GM21737 (cell line): Measurements from ENCODE around the gene IL17REL.

Source experiments
- ATAC-seq: cut with Tn5 transposase; IDR thresholded peaks from one replicate; pipeline ENCODE4 v1.9.1; 2021; ENCODE audit warnings: mild to moderate bottlenecking, moderate library complexity; ENCODE audit not compliant: unreplicated experiment

The IL17REL gene

DNA sequence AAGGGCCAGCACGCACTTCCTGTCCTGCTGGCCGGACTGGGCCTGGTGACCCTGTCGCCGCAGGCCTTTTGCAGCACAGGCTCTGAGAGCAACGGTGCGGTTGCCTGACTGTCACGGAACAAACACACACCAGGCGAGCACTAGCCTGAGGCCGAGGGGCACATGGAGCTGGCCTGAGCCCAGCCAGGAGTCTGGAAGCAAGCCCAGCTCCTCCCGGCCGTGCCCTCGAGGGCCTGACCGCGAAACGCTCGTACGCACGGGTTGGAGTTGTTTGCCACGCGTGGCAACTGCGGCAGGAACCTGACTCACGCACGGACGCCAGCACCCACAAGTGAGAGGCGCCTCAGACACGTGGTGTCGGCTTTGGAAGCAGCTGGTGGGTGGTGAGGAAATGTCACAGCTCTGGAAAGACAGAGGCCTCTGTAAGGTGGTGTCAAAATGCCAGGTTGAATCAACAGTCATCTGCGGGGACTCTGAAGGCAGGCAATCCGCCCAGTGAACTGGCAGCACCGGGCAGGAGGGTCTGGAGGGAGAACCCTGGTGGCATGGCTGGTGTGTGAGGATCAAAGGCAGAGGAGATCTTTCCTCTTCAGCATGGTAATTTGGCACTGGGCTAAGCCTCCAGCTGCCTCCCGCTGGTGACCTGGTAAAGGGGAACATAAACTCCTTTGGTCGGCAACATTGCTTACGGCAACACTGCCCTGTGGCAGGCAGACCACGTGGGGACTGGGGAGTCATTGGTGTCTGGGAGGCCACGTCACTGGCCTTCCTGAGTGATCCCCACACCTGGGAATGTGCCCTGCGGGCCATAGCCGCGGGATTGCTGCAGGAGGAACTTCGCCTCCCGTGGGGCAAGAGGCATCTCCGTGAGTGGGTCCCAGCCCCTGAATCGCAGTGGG, 15.3 kb upstream of the IL17REL start:
- no peak for ATAC-seq

DNA sequence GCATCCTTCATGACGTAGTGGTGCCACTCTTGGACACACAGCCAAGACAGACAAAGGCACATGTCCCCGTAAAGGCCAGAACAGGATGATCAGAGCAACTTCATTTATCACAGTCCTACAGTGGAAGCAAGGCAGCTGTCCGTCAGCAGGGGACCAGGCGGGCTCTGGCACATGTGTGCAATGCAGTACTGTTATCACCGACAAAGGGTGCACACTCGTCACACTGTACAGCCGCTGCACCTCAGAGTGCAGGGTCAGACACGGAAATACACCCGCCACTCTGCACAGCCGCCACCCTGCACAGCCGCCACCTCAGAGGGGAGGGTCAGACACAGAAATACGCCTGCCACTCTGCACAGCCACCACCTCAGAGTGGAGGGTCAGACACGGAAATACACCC, 13.4 kb upstream of the IL17REL start:
- no peak for ATAC-seq

DNA sequence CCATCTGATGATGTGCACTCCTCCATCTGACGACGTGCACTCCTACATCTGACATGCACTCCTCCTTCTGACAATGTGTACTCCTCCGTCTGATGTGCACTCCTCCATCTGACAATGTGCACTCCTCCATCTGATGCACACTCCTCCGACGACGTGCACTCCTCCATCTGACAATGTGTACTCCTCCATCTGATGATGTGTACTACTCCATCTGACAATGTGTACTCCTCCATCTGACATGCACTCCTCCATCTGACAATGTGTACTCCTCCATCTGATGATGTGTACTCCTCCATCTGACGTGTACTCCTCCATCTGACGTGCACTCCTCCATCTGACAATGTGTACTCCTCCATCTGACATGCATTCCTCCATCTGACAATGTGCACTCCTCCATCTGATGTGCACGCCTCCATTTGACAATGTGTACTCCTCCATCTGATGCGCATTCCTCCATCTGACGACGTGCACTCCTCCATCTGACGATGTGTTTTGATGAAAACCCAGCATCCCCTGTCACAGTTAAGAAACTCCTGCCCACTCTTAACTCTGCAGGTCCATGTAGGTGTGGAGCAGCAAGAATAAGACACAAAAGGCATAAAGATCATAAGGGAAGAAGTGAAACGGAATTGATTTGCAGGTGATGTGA, 9.7 kb upstream of the IL17REL start:
- ATAC-seq = no peak

DNA sequence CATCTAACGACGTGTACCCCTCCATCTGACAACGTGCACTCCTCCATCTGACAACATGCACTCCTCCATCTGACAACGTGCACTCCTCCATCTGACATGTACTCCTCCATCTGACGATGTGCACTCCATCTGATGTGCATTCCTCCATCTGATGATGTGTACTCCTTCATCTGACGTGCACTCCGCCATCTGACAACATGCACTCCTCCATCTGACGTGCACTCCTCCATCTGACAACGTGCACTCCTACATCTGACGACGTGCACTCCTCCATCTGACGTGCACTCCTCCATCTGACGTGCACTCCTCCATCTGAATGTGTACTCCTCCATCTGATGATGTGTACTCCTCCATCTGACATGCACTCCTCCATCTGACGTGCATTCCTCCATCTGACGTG, 8.0 kb upstream of the IL17REL start:
- ATAC-seq = no peak

DNA sequence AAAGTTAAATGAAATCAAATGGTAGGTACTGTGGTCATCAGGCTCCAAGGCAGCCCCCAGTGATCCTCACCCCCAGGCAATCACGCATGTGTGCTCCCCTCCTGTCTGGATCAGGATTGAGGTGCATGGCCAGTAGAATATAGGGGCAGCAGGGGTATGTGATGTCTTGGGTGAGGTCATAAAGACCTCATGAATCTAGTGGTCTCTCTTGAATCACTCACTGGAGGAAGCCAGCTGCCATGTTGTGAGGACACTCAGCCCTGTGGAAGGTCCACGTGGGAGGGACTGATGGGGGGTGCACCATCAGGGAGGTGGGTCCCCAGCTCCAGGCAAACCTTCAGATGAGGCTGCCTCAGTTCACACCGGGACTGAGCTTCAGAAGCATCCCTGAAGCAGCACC, 6.8 kb upstream of the IL17REL start:
- no peak for ATAC-seq

DNA sequence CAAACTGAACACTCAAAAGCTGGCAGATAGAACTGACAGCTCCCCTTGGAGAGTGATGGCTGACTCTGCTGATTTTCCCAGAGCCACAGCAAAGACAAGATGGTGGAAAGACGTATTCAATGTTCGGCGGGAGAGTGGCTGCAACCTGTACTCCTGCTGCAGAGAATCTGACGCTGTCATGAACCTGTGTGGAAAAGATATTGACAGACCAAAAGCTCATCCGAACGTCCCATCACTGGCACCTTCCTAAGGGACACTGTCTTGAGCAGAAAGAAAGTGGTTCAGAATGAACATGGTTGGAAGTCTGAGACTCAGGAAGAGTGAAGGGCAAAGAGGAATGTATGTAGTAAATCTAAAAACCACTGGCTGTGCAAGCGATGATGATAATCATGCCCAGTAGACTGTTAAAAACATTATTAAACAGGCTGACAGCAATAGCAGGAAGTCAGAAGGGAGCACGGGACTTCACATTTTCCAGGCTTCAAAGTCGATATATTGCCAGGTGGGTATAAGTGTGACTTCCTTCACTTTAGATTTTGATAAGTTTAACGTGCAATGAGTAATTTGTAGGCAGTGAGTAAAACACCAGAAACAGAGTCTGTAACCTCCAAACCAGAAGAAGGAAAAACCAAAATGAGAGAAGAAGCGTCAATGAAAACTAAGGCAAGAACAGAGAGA, 6.2 kb upstream of the IL17REL start:
- ATAC-seq = no peak

DNA sequence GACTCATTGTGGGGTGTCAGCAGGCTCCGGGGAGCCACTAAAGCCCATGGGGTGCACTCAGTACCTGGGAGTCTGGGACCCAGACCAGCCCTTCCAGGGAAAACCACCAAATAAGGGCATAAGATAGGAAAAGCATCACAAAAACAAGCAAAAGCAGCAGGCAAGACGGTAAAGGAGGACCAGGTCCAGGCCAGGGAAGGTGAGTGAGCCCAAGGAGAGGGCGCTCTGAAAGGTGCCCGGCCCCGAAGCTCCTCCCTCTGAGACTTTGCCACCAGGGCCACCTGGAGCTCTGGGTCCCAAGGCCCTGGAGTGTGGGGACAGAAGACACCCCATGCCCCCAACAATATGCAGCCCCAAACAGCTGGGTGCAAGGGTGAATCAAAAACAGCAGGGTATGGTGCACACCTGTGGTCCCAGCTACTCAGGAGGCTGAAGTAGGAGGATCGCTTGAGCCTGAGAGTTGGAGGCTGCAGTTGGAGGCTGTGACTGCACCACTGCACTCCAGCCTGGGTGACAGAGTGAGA, 5.2 kb upstream of the IL17REL start:
- ATAC-seq = no peak

DNA sequence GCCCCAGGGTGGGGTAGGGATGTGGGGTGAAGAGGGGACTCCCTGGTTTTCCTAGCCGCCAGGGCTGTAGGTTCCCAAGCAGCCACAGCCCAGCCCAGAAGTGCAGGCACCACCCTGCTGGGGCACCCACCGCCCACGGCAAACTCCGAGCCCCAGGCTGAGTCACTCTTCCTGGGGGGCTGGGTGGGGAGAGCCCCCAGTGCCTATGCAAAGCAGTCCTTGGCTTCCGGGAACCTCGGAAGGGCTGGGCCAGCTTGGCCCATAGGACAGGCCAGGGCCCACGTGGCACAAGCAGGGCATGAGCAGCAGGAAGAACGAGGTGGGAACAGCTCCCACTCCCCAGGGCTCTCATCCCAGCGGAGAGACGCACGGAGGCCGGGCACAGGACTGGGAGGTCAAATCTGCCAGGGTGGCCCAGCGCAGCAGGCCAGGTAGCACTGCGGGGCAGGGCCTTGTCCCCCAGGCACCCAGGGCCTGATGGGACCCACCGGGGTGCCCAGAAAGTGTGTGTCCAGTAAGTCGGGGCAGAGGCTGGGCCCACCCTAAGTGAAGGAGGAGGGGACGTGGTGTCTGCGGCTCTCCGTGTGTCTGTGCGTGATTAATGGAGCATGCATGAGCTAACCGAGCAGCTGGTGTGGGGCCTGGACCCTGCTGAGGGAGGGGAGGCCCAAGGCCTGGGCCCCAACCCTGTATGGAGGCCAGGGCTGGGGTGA, 4.6 kb upstream of the IL17REL start:
- no peak for ATAC-seq

DNA sequence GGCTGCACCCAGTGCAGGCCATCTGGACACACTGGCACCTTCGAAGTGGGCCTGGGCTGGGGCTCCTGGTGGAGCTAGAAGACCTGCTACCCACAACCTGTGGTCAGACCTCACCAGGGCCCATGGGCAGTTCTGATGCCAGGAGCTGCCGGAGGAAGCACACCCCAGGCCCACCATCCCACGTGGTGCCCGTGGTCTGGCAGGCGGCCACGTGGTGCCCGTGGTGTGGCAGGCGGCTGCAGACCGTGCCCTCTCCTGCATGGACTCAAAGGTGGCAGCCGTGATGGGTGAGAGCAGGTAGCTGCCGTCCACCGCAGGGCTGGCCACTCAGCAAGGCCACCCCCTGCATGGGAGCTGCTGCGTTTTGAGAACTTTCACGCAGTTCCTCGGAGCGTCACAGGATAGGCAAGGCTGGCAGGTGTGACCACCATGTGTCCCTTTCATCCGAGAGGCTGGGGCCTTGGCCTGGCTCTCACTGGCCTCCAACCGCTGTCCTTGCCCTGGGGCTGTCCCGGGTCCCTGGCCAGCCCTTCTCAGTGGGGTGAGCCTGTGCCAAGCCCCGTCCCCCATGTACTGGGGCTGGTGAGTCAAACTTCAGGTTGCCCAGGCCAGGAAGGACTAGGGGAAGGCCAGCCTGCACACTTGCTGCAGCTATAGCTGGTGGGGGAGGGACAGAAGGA, 3.9 kb upstream of the IL17REL start:
- ATAC-seq = no peak

DNA sequence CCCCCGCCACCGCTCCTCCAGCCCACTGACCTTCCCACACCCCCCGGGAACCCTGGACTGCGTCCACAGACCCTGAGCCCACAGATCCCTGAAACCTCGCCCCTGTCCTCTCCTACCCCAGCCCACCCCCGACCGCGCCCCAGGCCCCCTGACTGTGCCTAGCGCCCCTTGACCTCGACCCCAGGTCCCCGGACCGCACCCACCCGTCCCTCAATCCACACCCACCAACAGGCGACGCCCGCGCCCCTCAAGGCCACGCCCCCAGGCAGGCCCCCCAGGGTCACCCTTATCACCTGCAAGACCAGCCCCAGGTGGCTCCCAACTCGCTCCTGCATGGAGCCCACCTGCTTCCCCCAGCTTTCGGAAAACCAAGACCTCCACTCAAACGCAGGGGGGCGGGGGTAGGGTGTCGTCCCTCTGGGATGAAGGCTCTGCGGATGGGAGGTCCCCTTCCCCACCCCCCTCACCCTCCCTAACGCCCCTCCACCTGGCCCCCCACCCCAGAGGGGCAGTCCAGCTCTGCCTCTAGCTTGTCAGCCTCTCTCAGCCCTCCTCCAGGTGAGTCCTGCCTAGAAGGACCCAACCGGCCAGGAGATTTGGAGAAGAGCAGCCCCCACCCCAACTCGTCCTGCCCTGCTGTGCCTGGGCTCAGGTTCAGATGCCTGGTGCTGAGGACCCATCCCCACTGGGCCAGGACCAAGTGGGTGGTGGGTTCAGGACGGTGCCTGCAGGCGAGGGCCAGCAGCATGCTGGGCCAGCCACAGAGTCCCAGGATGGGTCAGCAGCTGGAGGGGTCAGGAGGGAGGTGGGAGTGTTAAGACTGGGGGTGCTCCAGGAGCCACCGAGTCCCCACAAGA, 3.1 kb upstream of the IL17REL start:
- no peak for ATAC-seq

DNA sequence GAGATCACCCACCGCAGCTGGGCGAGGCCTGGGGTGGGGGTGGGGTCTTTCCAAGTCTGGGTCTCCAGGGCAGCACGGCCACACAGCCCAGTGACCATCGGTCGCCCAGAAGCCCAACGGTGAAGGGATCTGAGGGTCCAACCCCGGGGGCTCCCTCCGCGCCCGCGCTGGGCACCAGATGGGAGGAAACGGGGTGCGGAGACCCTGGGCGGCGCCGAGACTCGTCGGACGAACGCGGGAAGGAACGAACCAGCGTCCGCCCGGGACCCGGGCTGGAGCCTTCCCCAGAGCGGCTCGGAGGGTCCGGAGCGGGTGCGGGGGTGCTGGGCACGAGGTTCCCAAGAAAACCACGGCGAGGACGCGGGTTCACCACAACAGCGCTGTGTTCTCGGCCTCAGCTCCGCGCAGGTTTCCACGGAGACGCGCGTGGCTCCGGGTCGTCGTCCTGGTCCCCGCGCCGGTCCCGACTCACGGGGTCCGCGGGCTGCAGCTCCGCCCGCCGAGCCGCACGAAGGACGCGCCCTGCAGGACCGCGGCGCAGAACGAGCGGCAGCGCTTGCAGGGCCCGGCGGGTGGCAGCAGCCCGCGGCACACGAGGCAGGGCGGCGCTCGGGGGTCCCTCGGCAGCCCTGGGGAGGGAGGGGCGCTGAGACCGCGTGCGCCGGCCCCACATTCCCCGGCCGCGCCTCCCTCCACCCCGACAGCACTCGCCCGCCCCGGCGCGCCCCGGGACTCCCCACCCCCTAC, 2.3 kb upstream of the IL17REL start:
- ATAC-seq = no peak

DNA sequence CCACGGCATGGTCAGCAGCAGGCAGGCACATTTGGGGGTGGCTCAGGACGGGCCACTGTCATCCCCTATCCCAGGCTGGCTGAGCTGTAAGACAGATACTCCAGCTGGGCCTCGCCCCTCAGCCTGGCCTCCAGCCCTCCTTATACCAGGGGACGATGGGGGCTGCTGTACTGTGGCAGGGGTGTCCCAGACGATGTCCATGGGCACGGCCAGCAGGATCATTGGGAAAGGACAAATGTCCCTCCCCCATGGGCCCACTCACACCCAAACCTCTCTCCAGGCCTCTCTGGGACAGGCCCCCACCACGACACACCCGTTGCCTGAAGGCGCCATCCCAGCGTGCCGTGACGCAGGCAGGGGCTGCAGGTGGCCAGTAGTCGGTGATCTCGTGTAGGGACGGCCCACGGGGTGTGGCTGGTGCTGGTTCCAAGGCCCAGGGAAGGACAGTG, 1.5 kb upstream of the IL17REL start:
- no peak for ATAC-seq

DNA sequence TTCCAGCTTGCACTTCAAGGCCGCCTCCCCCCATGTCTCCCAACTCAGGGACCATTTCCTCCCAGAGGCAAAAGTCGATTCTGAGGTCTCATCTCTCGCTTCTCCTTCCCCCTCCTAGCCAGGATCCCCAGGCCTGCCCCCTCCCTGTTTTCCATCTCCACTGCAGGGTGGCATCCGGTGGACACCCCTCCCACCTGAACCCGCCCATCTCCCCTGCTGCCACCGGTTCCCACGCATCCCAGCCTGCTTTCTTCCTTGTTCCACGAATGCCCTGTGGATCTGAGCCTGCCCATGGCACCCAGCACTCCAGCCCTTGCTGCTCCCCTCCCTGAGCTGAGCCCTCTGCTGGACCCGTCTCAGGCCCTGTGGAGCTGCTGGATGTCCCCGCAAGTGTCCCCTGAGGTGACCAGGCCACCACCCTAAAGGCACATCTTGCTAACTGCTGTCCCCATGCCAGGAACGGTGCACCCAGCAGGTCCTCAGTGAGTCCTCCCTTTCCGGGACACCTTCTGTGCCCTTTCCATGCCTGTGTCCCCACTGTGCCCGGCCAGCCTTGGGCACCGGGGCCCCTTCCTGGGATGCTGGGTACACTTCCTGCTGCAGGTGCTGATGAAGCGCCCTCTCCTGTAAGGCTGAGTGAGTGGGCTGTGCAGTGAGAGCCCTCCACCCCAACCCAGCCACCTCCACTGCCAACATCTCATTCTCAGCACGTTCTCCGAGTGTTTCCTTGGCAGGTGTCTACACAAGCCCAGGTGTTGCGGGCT, 936 bp downstream of the IL17REL start:
- ATAC-seq = no peak

DNA sequence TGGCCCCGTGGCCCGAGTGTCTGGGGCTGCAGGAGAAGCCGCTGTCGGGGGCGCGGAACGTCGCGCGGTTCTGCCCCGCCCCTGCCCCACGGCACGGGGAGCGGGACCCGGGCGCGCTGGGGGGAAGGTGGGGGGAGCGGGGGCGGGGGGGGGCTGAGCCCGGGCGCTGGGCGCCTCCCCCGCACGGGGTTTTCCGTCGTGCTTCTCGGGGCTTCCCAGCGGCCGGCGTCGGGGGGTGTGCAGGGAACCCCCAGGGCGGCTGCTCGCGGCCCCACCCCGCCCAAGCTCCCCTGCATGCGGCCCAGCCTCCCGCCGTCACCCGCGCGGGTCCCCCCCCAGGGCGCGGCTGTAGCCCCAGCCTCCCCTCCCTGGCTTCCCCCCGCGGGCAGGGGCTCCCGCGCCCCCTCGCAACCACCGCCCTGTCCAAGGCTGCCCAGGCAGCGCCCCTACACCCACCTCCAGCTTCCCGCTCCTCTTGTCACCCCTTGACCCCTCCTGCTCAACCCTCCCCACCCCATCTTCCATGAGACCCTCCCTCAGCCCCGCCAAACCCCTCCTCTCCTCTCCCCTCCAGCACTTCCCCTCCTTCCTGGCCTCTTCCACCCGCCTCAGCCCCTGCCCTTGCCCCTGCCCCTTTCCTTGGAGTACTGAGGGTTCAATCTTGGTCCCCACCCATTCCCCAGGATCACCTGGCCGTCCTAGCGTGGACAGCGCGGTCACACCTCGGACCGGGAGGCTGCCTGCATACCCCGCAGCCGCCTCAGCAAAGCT, 1.7 kb downstream of the IL17REL start:
- no peak for ATAC-seq

DNA sequence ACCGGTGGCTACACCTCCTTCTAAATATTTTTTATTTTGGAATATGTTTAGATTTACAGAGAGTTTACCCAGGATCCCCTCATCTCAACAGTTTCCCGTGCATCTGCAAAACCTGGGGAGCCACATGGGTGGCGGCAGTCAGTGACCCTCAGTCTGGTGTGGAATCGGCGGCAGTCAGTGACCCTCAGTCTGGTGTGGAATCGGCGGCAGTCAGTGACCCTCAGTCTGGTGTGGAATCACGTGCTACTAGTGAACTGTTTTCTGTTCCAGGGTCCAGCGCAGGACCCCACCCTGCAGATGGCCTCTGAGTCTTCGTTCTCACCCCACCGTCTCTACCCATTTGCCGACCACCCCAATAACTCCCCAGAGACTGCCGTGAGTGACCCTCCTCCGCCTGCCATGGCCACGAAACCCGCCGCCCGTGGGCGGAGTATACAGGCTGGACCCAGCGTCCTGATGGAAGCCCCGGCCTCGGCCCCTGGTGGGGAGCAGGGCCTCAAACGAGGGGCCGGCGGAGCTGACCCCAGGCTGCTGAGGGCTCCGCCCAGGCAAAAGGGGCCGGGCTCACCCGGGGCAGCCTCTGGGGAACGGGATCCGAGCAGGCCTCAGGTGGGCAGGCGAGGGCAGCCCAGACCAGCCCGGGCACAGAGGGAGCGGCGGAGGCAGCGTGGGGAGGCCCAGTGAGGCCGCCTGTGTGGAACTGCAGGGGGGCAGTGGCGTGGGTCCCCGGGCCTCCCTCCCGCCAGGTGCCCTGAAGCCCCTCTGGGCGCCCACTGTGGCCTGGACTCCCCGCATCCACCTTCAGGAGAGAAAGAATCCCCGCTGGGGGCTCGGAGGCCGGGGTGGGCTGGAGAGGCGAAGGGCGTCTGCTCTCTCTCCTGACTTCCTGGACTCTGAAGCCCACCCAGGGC, 2.5 kb downstream of the IL17REL start:
- no peak for ATAC-seq

DNA sequence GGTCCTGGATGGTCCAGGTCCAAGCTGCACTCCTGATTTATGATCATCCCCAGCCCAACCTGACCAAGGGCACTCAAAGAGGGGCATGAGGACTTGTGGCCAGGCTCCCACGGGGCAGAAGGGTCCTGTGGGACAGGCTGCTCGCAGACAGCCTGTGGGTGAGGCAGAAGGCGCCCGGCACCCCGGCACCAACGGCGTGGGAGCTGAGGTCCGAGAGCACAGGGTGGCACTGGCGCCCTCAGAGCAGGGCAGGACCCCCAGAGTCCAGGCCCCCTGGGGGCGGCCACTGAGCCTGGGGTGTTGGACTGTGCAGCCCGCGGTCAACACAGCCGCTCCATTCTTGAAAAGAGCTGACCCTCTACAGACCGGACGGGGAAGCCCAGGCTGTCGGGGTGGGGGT, 3.3 kb downstream of the IL17REL start:
- ATAC-seq = no peak
